IMR-90 (cell line): ENCODE data around the gene TSHZ1. TPM values are rescaled to one million over a fixed set of nuclear protein-coding genes. Genes with fewer than 3 reads are reported as not detected.
A peak's percentile ranks its signal among the peaks of the same experiment; 100 is the strongest.

Source experiments
- ATAC-seq: fragments of 200-7000 bp; cut with Tn5 transposase; 2 replicates; pipeline ENCODE4 v1.9.1; 2020; ENCODE audit warnings: low read depth, mild to moderate bottlenecking, moderate library complexity
- BruUV-seq: library from RNA; stranded (reverse); fragments of 400-500 nt; replicated peaks from 2 replicates; lab custom pipeline; 2021; lab: Mats Ljungman, UMichigan
- CTCF ChIA-PET: fragments of 300-600 bp; formaldehyde crosslinking; extraction: SDS; loops from one replicate; lab custom pipeline; 2021; ENCODE audit warnings: antibody characterized with exemption; lab: Yijun Ruan, JAX
- POLR2A ChIA-PET: fragments of 300-600 bp; sonication (Branson Sonifier 250); formaldehyde crosslinking; loops from one replicate; lab custom pipeline; 2022; ENCODE audit warnings: antibody characterized with exemption; ENCODE audit not compliant: unreplicated experiment; lab: Charles Lee
- DNase-seq: peaks from one replicate; pipeline ENCODE4 v3.0.0; 2013
- H2AFZ ChIP-seq: replicated peaks from 2 replicates; pipeline ENCODE3; 2013; ENCODE audit warnings: low read length, mild to moderate bottlenecking; ENCODE audit not compliant: poor library complexity
- H2AK5ac ChIP-seq: 2 replicates; pipeline ENCODE4 v1.6.1; 2013; ENCODE audit warnings: low read depth, low read length, inconsistent platforms
- H2AK9ac ChIP-seq: replicated peaks from 2 replicates; pipeline ENCODE3; 2013; ENCODE audit warnings: mild to moderate bottlenecking, low read depth, low read length, moderate library complexity; ENCODE audit not compliant: poor library complexity
- H2BK120ac ChIP-seq: 2 replicates; pipeline ENCODE4 v1.6.1; 2013; ENCODE audit warnings: low read depth, low read length, inconsistent platforms
- H2BK15ac ChIP-seq: 3 replicates; pipeline ENCODE4 v1.6.1; 2013; ENCODE audit warnings: low read depth, low read length, inconsistent platforms
- H2BK20ac ChIP-seq: 2 replicates; pipeline ENCODE4 v1.6.1; 2013; ENCODE audit warnings: low read depth, mild to moderate bottlenecking, inconsistent platforms, low read length, moderate library complexity
- H2BK5ac ChIP-seq: 2 replicates; pipeline ENCODE4 v1.6.1; 2013; ENCODE audit warnings: mild to moderate bottlenecking, low read depth, low read length, inconsistent platforms; ENCODE audit not compliant: poor library complexity, severe bottlenecking
- H3K14ac ChIP-seq: replicated peaks from 2 replicates; pipeline ENCODE4 v1.6.1; 2013; ENCODE audit warnings: low read depth, low read length, inconsistent platforms
- H3K18ac ChIP-seq: 2 replicates; pipeline ENCODE4 v1.6.1; 2013; ENCODE audit warnings: low read depth, low read length, control low read depth
- H3K23ac ChIP-seq: 2 replicates; pipeline ENCODE4 v1.6.1; 2013; ENCODE audit warnings: low read depth, low read length, inconsistent platforms
- H3K27ac ChIP-seq: 2 replicates; pipeline ENCODE4 v1.5.1; 2013; ENCODE audit warnings: mild to moderate bottlenecking, control low read depth, low read length; ENCODE audit not compliant: insufficient read depth
- H3K27me3 ChIP-seq: 2 replicates; pipeline ENCODE4 v1.6.1; 2013; ENCODE audit warnings: low read length; ENCODE audit not compliant: control insufficient read depth, insufficient read depth
- H3K36me3 ChIP-seq: 2 replicates; pipeline ENCODE4 v1.6.1; 2013; ENCODE audit warnings: low read length, mixed read lengths; ENCODE audit not compliant: control insufficient read depth, insufficient read depth
- H3K4ac ChIP-seq: 2 replicates; pipeline ENCODE4 v1.6.1; 2013; ENCODE audit warnings: low read depth, low read length, inconsistent platforms
- H3K4me1 ChIP-seq: 2 replicates; pipeline ENCODE4 v1.6.1; 2013; ENCODE audit warnings: low read length, mixed read lengths; ENCODE audit not compliant: control insufficient read depth, insufficient read depth
- H3K4me2 ChIP-seq: 2 replicates; pipeline ENCODE4 v1.6.1; 2013; ENCODE audit warnings: low read depth, mild to moderate bottlenecking, control low read depth, low read length, moderate library complexity
- H3K4me3 ChIP-seq: 2 replicates; pipeline ENCODE4 v1.5.1; 2013; ENCODE audit warnings: low read depth, mild to moderate bottlenecking, control low read depth, low read length, moderate library complexity; ENCODE audit not compliant: insufficient read depth
- H3K56ac ChIP-seq: 2 replicates; pipeline ENCODE4 v1.6.1; 2013; ENCODE audit warnings: low read length, inconsistent platforms; ENCODE audit not compliant: insufficient read depth; ENCODE audit errors: extremely low read depth
- H3K79me1 ChIP-seq, 2 experiments: 2 replicates each; pipeline ENCODE4 v1.6.1; 2013; ENCODE audit warnings: low read length in 2 of 2, inconsistent platforms in 1 of 2, low read depth in 1 of 2
- H3K9ac ChIP-seq: 2 replicates; pipeline ENCODE4 v1.6.1; 2013; ENCODE audit warnings: low read depth, low read length, control low read depth
- H3K9me1 ChIP-seq: 2 replicates; pipeline ENCODE4 v1.6.1; 2013; ENCODE audit warnings: low read length, inconsistent platforms; ENCODE audit not compliant: insufficient read depth
- H3K9me3 ChIP-seq: 2 replicates; pipeline ENCODE4 v1.6.1; 2013; ENCODE audit warnings: low read length; ENCODE audit not compliant: control insufficient read depth, insufficient read depth
- H4K20me1 ChIP-seq: 2 replicates; pipeline ENCODE4 v1.6.1; 2013; ENCODE audit warnings: low read length, inconsistent platforms; ENCODE audit not compliant: insufficient read depth
- H4K5ac ChIP-seq: 2 replicates; pipeline ENCODE4 v1.6.1; 2013; ENCODE audit warnings: mild to moderate bottlenecking, low read depth, low read length, control low read depth
- H4K8ac ChIP-seq, 2 experiments: 2 replicates each; pipeline ENCODE4 v1.6.1; 2013; ENCODE audit warnings: low read depth in 2 of 2, low read length in 2 of 2, control low read depth in 1 of 2, inconsistent platforms in 1 of 2
- H4K91ac ChIP-seq: 2 replicates; pipeline ENCODE4 v1.6.1; 2013; ENCODE audit warnings: low read depth, low read length, inconsistent platforms; ENCODE audit not compliant: insufficient read depth
- BHLHE40 ChIP-seq: fragments of 150-350 bp; IDR thresholded peaks from 2 replicates; pipeline ENCODE4 v1.6.1; 2016; ENCODE audit warnings: mild to moderate bottlenecking, low read depth, low read length
- MXI1 ChIP-seq: IDR thresholded peaks from 2 replicates; pipeline ENCODE4 v1.6.1; 2012; ENCODE audit warnings: low read depth, mild to moderate bottlenecking, low read length, moderate library complexity, borderline replicate concordance
- SMC3 ChIP-seq: fragments of 150-350 bp; IDR thresholded peaks from 2 replicates; pipeline ENCODE4 v1.6.1; 2016; ENCODE audit warnings: low read depth, mild to moderate bottlenecking, antibody characterized with exemption, low read length, moderate library complexity
- WGBS, 2 experiments: methylation state at CpG; one replicate each; pipeline versions ENCODE4 v1.1.5 to v1.1.7; 2013; ENCODE audit warnings: missing lambda C conversion rate in 2 of 2; ENCODE audit not compliant: insufficient read length in 1 of 2; ENCODE audit errors: extremely low coverage in 2 of 2; 5-methylcytosine and 5-hydroxymethylcytosine counted together
- dilution Hi-C: fragments of 300-500 bp; cut with HindIII; formaldehyde crosslinking; loops from one replicate; pipeline ENCODE4 v1.14.3; 2018; ENCODE audit warnings: low sequenced_read_pairs; ENCODE audit not compliant: unreplicated experiment
- in situ Hi-C: fragments of 300-500 bp; cut with MboI; formaldehyde crosslinking; loops from 3 replicates; pipeline ENCODE4 v1.14.3; 2019; ENCODE audit warnings: low sequenced_read_pairs, inconsistent platforms, mixed read lengths
- intact Hi-C: fragments of 100-400 bp; cut with micrococcal nuclease; formaldehyde crosslinking; loops from 2 replicates; pipeline ENCODE4 v1.10.0; 2022
- polyA plus RNA-seq, 3 experiments: library from polyadenylated mRNA; depleted of rRNA; stranded (reverse); fragments of >200 nt; gene quantifications; 2 replicates each; pipeline ENCODE4 v1.2.3, GENCODE V29; 2012; ENCODE audit warnings: low replicate concordance in 1 of 3
- total RNA-seq: library from RNA; depleted of rRNA; stranded (reverse); fragments of >200 nt; gene quantifications from 2 replicates; pipeline ENCODE4 v1.2.3, GENCODE V29; 2012

Gene TSHZ1
- total and polyA plus RNA-seq, 2 of the 4 experiments (the other 2 are of a cell fraction): 7.1 to 10.0 TPM

GRCh38 chr18:75277610-75277928 is 67.0 kb downstream of the TSHZ1 start:
- H3K56ac ChIP-seq: no peak overlapping the region
- H3K9me3 ChIP-seq: no peaks in the 10 kb centered on the region
- H3K14ac ChIP-seq: peak overlapping the region; percentile 10; the same call in 1 of the 2 replicates
- no peak overlapping the region for H2BK5ac ChIP-seq
- H4K8ac ChIP-seq: no peak overlapping the region
- H3K27me3 ChIP-seq: no peaks in the 10 kb centered on the region
- intact Hi-C loops: no loop called here
- no peaks in the 10 kb centered on the region for H3K36me3 ChIP-seq
- H4K91ac ChIP-seq: no peak overlapping the region
- H2AFZ ChIP-seq: no peak overlapping the region
- H2AK9ac ChIP-seq: no peak overlapping the region
- no peaks in the 10 kb centered on the region; the same call in 1 of the 2 replicates for H4K20me1 ChIP-seq
- no peak for TF ChIP-seq MXI1
- TF ChIP-seq BHLHE40: no peak
- no peak for TF ChIP-seq SMC3
- no peak overlapping the region for H3K27ac ChIP-seq
- H2BK20ac ChIP-seq: no peak overlapping the region
- H3K4me1 ChIP-seq: 0 out of 2 replicates have a peak, but pooled peaks cover 1% of the 10 kb centered on the region
- H2BK120ac ChIP-seq: no peak overlapping the region
- ATAC-seq: no peak
- no peak overlapping the region for H3K9ac ChIP-seq
- H2BK15ac ChIP-seq: no peak overlapping the region
- H3K9me1 ChIP-seq: peaks cover 14% of the 10 kb centered on the region
- in situ Hi-C loops: no loop called here
- no TSS peak for BruUV-seq
- WGBS, 2 experiments: no CpG with 5 or more reads among the region's 4 CpGs
- no peak overlapping the region for H4K5ac ChIP-seq
- H3K79me1 ChIP-seq: peaks cover 24 to 47% of the 10 kb centered on the region in 2 experiments
- H3K23ac ChIP-seq: no peak overlapping the region
- ChIA-PET CTCF (no interaction called here), POLR2A (no interaction called here)
- no peak overlapping the region for H3K4me3 ChIP-seq
- no peak overlapping the region for H3K4me2 ChIP-seq
- H2AK5ac ChIP-seq: no peak overlapping the region
- DNase-seq: no peak
- no peak overlapping the region for H3K4ac ChIP-seq
- H3K18ac ChIP-seq: no peak overlapping the region
- dilution Hi-C loops: no loop called here
